ENCODE measurements around the gene HOXA11.

The HOXA11 gene

DNA sequence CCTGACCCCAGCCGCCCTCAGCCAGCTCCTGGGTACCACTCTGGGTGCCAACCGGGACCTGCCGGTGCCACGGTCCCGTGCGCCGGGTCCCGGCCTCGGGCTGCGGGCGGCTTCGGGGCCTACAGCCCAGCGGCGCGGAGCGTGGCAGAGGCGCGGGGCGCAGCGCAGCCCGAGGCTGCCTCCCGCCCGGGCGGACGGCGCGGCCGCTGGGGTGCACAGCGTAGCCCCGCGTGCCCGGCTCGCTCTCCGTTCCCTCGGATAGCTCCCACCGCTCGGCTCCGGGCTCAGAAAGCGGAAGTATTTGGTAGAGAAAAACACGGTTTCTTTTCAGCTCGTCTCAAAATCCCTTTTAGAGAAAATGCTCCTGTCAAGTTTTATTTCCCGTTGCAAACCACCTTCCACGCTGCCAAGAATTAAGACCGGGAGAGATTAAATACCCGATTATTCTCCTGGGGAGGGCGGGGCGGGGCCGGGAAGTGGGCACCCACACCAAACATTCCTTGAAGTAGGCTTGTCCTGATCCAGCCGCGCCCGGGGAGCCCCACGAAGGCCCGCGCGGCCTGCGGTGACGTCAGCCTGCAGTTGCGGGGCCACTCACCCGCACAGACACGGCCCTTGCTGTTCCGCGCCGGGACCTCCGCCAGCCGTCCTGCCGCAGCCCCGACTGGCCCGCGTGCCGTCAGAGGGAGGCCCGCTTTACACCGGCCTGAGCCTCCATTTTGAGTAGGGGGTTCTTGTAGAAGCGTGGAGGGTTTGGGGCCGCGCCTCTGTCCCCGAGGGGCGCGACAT, 7.7 kb upstream of the HOXA11 start:
- DNase-seq: no peak

GRCh38 chr7:27191833-27192545, 7.0 kb upstream of the HOXA11 start:
- no peak for DNase-seq

DNA sequence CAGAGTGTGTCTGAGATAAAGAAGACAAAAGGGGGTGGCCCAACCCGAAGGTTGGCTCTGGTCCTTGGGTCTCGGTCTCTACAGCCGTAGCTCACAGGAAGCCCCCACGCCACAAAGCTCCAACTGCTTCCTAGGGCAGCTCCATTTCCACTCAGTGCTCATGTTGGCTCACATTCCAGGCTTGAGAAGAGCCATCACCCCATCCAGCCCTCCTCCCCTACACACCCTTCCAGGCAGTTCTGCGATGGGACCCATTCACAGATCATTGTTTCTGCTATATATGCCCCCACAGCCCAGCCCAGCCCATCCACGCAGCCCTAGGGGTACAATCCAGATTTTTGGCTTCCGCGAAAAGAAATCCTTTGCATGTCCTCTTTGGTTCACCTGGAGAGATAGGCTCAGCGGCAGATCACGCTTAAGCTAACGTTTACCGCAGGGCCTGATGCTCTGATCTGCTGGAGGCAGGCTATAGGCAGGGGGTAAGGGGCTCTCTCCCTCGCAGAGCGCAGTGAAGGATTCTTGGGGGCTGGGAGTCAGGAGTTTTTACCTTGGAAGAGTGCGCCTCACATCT, 6.2 kb upstream of the HOXA11 start:
- DNase-seq: no peak

GRCh38 chr7:27189997-27190748, 5.1 kb upstream of the HOXA11 start:
- no peak for DNase-seq

- no peak for DNase-seq
These were observed 4.4 kb upstream of the HOXA11 start for GRCh38 chr7:27189295-27189996.

DNA sequence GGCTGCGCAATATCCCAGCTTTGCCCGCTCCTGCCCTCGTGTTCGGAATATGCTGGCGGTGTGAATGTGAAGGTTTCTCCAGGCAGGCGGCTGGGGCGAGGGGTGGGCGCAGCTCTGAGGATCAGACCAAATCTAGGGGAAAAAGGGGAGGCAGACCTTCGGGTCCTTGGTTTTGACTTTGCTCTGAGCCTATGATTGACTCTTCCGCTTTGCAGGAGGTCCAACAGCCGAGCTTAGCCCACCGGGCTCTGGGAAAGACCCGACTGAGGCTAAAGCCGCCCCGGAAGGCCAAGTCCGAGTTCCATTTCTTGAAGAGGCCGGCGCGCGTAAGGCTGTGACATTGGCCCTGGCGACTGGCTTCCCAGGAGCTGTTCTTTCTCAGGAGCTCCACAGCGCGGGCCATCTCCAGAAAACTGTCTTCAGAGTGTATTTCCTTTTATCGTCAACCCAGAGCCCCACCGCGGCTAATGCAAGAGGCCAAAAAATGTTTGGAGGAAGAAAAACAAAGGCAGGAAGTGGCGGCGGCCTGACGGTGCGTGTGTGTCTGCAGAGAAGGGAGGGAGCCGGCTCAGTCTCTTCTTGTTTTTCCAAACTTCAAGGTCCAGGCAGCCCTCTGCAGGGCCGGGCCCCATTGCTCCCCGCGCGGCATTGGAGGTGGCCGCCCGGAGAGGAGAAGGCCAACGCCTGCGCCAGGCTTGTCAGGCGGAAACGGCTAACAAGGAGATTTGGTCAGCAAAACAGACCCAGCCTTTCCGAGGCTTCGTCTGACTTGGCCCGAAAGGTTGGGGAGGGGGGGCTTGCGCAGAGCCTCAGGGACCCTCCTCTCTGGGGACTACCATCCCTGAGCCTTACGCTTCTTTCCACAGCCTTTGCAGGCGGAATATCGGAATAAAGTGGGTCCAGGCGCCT, 3.6 kb upstream of the HOXA11 start:
- no peak for DNase-seq

- DNase-seq: no peak
These were observed 2.7 kb upstream of the HOXA11 start for GRCh38 chr7:27187475-27188385.

DNA sequence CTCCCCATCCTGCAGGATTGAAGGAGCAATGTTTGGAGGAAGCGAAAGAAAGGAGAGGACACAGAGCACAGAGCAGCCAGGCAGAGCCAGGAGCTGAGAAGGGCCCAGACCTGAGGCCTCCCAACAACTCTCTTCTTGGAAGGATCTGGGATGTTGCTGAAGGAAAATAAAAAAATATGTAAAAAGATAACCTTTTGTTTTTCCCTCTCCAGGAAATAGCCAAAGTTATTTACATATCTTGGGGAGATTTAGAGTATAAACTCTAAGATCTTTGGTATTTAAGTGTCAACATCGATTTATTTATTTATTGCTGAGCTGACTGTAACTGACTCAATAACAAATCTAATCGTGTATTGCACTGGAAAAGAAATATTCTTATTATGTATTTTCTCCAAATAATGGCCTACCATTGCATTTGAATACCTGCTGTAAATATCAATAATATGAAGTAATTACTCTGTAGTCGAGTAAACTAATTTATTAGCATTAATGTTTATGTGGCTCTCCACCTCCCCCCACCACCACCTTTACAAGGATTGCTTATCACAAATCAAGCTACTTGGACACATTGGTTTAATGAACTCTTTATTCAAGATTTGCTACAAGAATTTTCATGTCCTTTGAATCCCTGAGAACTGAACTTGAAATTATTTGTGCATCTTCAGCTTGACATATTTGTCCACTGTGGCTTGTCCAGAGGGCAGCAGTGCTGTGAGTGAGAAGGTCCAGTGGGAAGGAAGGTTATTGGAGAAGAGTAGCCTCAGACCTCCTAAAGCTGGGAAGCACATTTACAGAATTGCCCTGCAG, 1.8 kb upstream of the HOXA11 start:
- DNase-seq: no peak

- DNase-seq: no peak
These were observed 1.0 kb upstream of the HOXA11 start for GRCh38 chr7:27185854-27186667.

DNA sequence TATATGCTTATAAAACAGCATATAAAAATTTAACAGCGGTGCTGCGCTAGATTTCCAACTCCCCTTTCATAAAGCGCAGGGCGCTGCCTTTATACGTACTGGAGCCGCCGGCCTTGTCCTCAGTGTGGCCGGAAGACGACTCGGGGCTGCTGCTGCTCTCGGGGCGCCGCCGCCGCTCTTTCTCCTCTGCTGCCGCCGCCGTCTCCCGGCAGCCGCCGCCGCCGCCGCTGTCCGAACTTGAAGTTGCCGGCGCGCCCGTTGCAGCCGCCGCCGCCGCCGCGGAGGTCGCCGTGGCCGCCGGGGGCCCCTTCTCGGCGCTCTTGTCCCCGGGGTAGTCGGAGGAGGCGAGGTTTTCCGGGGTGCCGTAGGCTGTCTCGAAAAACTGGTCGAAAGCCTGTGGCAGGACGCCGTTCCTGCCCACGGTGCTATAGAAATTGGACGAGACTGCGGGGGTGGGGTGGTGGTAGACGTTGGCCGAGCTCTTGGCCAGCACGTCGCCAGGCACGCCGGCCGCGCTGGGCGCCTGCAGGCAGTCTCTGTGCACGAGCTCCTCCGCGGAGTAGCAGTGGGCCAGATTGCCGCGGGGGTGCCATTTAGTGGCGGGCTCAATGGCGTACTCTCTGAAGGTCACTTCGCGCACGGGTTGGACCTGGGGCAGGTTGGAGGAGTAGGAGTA, 557 bp downstream of the HOXA11 start:
- no peak for DNase-seq

GRCh38 chr7:27183682-27184336, 1.2 kb downstream of the HOXA11 start:
- no peak for DNase-seq

- no peak for DNase-seq
These were observed 2.0 kb downstream of the HOXA11 start for GRCh38 chr7:27182861-27183681.

- no peak for DNase-seq
These were observed 2.7 kb downstream of the HOXA11 start for GRCh38 chr7:27182285-27182841.

GRCh38 chr7:27181795-27182275, 3.2 kb downstream of the HOXA11 start:
- DNase-seq: no peak

- no peak for DNase-seq
These were observed 4.3 kb downstream of the HOXA11 start for GRCh38 chr7:27180431-27181420.
